DND-41 (cell line): Measurements from ENCODE around the gene DSG3.

Experiments
- ATAC-seq: fragments of 200-7000 bp; cut with Tn5 transposase; 3 replicates; pipeline ENCODE4 v1.9.1; 2021; ENCODE audit warnings: low read depth; ENCODE audit not compliant: insufficient read depth
- DNase-seq: peaks from one replicate; pipeline ENCODE4 v3.0.0-alpha.2; 2020
- H2AFZ ChIP-seq: 2 replicates; pipeline ENCODE4 v1.6.0; 2012; ENCODE audit warnings: low read depth, low read length
- H3K27ac ChIP-seq: 2 replicates; pipeline ENCODE4 v1.5.1; 2012; ENCODE audit warnings: low read length, inconsistent platforms
- H3K27me3 ChIP-seq: fragments of 200-600 bp; sonication (generic); 2 replicates; pipeline ENCODE4 v1.6.0; 2012; ENCODE audit warnings: low read length, mild to moderate bottlenecking, inconsistent platforms; ENCODE audit not compliant: insufficient read depth, poor library complexity
- H3K36me3 ChIP-seq: 2 replicates; pipeline ENCODE4 v1.5.1; 2012; ENCODE audit warnings: low read length, inconsistent platforms; ENCODE audit not compliant: insufficient read depth
- H3K4me1 ChIP-seq: 2 replicates; pipeline ENCODE4 v1.5.1; 2012; ENCODE audit warnings: mild to moderate bottlenecking, low read length; ENCODE audit not compliant: insufficient read depth
- H3K4me2 ChIP-seq: 2 replicates; pipeline ENCODE4 v1.6.0; 2012; ENCODE audit warnings: mild to moderate bottlenecking, moderate library complexity, low read length, inconsistent platforms; ENCODE audit not compliant: insufficient read depth
- H3K4me3 ChIP-seq, 2 experiments: fragments of 200-600 bp in 1 of 2; shearing (Covaris generic) in 1 of 2; 2 replicates each; pipeline ENCODE4 v1.5.1; 2012 to 2016; ENCODE audit warnings: inconsistent platforms in 2 of 2, low read length in 2 of 2, mild to moderate bottlenecking in 2 of 2, low read depth in 1 of 2, moderate library complexity in 1 of 2
- H3K79me2 ChIP-seq: 2 replicates; pipeline ENCODE4 v1.6.0; 2012; ENCODE audit warnings: low read length, inconsistent platforms; ENCODE audit not compliant: insufficient read depth
- H3K9ac ChIP-seq: 2 replicates; pipeline ENCODE4 v1.6.0; 2012; ENCODE audit warnings: low read depth, mild to moderate bottlenecking, inconsistent platforms, low read length, moderate library complexity
- H3K9me3 ChIP-seq: 2 replicates; pipeline ENCODE4 v1.5.1; 2012; ENCODE audit warnings: low read length, moderate library complexity, mild to moderate bottlenecking, inconsistent platforms; ENCODE audit not compliant: insufficient read depth, severe bottlenecking
- H4K20me1 ChIP-seq: 2 replicates; pipeline ENCODE4 v1.6.0; 2012; ENCODE audit warnings: low read length; ENCODE audit not compliant: insufficient read depth
- CTCF ChIP-seq: IDR thresholded peaks from 2 replicates; pipeline ENCODE4 v1.5.1; 2012; ENCODE audit warnings: borderline replicate concordance, low read length, moderate library complexity, mild to moderate bottlenecking; ENCODE audit not compliant: poor library complexity, severe bottlenecking; ENCODE audit errors: extremely low read depth
- EZH2 ChIP-seq: IDR thresholded peaks from 3 replicates; pipeline ENCODE4 v1.6.1; 2012; ENCODE audit warnings: borderline replicate concordance, low read depth, mild to moderate bottlenecking, moderate library complexity, low read length, inconsistent platforms; ENCODE audit not compliant: severe bottlenecking

DSG3 gene

GRCh38 chr18:31526374-31526773 is 78.8 kb downstream of the DSG3 start:
- TF ChIP-seq CTCF: no peak
- no peak for TF ChIP-seq EZH2
- Histone ChIP-seq H3K27ac (no peak overlapping the region), H3K4me3 (no peak overlapping the region), H3K9ac (no peak overlapping the region), H3K4me1 (no peaks in the 10 kb centered on the region), H3K36me3 (no peaks in the 10 kb centered on the region), H4K20me1 (no peaks in the 10 kb centered on the region), H3K79me2 (no peaks in the 10 kb centered on the region), H2AFZ (no peak overlapping the region), H3K4me2 (no peak overlapping the region), H3K27me3 (peaks cover 9% of the 10 kb centered on the region), H3K9me3 (no peaks in the 10 kb centered on the region)
- DNase-seq (no peak), ATAC-seq (no peak)
